Uterus (tissue), 2 donors: ENCODE data around the gene LMCD1.

Experiments
- POLR2A ChIP-seq, 2 donors: fragments of 450-650 bp; IDR thresholded peaks; one replicate each; pipeline ENCODE4 v1.6.1; 2016; ENCODE audit warnings: antibody characterized with exemption in 2 of 2, mild to moderate bottlenecking in 1 of 2, moderate library complexity in 1 of 2
- TF ChIP-seq, protein P1 (sequence below), 4 experiments: fragments of 200-600 bp in 2 of 4; fragments of 450-650 bp in 2 of 4; sonication (generic) in 2 of 4; IDR thresholded peaks; one replicate each; pipeline ENCODE4 v1.5.1; 2016 to 2019; ENCODE audit warnings: antibody characterized with exemption in 4 of 4, mild to moderate bottlenecking in 2 of 4, moderate library complexity in 1 of 4

DNA sequence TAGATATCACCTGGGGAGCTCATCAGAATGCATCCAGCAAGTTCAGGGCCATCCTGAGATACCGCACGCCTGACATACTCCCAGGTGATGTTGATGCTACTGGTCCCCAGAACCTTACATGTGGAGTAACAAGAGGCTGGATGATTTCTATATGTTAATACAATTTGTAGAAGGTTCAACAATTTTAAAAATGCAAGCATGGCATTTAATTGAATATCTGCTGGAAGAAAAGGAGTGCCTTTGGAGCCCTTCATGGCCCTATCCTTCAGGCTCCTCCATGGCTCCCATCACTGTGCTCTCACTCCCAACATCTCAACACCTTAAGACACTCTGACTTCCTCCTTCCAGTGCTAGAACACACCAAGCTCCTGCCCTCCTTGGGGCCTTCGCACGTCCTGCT, 36.6 kb downstream of the LMCD1 start:
- no peak for TF ChIP-seq POLR2A (IDR thresholded peaks at IDR 0.05)
- TF ChIP-seq, protein P1, sequence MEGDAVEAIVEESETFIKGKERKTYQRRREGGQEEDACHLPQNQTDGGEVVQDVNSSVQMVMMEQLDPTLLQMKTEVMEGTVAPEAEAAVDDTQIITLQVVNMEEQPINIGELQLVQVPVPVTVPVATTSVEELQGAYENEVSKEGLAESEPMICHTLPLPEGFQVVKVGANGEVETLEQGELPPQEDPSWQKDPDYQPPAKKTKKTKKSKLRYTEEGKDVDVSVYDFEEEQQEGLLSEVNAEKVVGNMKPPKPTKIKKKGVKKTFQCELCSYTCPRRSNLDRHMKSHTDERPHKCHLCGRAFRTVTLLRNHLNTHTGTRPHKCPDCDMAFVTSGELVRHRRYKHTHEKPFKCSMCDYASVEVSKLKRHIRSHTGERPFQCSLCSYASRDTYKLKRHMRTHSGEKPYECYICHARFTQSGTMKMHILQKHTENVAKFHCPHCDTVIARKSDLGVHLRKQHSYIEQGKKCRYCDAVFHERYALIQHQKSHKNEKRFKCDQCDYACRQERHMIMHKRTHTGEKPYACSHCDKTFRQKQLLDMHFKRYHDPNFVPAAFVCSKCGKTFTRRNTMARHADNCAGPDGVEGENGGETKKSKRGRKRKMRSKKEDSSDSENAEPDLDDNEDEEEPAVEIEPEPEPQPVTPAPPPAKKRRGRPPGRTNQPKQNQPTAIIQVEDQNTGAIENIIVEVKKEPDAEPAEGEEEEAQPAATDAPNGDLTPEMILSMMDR (IDR thresholded peaks at IDR 0.05) = no peak
